ENCODE measurements around the gene HPSE2. TPM values are rescaled to one million over a fixed set of nuclear protein-coding genes. Genes with fewer than 3 reads are reported as not detected.

The HPSE2 gene
- total RNA-seq: under 1 TPM in 4 of 5 donors, not detected in 1; 0.13 to 0.23 (median 0.18) TPM
- total RNA-seq (2013): 0.06 TPM
- 0 to 0.78 (median 0.06) reads per million in 29 experiments for total RNA-seq

DNA sequence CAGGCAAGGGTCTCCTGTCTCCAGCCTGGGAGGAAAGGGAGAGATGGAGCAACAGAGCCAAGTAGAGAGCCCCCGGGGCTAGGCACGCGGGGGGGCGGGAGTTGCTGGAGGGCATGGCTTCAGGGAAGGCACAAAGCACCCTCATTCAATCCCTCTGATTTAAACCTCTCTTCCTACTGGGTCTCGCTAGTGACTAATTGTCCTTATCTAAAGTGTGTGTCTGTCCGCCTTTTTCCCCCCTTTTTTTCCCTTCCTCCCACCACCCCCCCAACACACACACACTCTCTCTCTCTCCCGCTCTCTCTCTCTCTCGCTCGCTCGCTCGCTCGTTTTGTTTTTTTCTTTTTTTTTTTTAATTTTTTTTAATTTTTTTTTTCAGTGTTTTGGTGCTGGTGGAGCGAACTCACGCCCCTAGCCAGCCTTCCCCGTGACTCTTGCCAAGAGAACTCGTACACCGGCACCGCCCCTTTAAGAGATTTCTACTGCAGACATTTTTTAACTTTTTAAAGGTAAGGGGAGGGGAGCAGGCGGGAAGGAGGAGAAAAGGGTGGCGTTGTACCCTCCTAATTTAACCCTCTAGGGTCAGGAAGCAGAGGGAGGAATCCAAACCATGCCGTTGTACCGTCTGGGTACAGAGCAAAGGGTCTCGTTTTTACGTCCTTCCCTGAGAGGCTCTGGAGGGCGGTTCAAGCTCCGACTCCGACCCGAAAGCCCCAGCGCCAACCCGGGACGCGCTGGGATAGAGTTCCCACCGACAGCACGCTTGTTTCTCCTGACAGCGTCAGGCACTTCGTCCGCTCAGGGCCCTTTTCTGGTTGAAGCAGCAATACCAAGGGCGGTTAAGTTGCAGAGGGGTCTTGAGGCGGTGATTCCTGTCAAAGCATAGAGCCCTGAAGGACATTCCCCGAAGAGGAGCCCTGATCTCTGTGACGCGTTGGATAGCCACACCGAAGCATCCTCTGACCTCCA, at the start of gene HPSE2:
Gene HPSE2, minus strand, starts transcription at position 195 of the 969 bp plus-strand sequence.
- Histone ChIP-seq H3K9me3 (no peaks in the 10 kb centered on the region), H3K36me3 (ENCODE audit: control insufficient read depth in 2 of 2, extremely low read depth in 1 of 2, insufficient read depth in 1 of 2, low read length in 1 of 2) (no peaks in the 10 kb centered on the region), H3K4me3 (ENCODE audit: control insufficient read depth in 1 of 2, extremely low read depth in 1 of 2, low read length in 1 of 2) (no peak within 1 kb of the TSS), H3K27ac (ENCODE audit: low read length) (no peak within 1 kb of the TSS), H3K4me1 (ENCODE audit: control insufficient read depth in 1 of 2, extremely low read depth in 1 of 2, insufficient read depth in 2 of 2, low read length in 2 of 2) (peaks cover 0 to 22% of the 10 kb centered on the region in 2 experiments), H3K27me3 (replicated peaks in 1 of 2; ENCODE audit: control insufficient read depth in 2 of 2, extremely low read depth in 1 of 2, insufficient read depth in 2 of 2, low read length in 1 of 2) (peaks cover 27 to 49% of the 10 kb centered on the region in 2 experiments)
- POLR2A ChIA-PET: no interaction called here
- CTCF ChIA-PET: no interaction called here
- ATAC-seq (replicated peaks in 1 of 4) (no peak), DNase-seq (no peak)
- Mint-ChIP-seq H3K4me1 (peaks cover 9 to 36% (median 30%) of the 10 kb centered on the region in 3 donors), H3K27me3 (peaks cover 62 to 85% of the 10 kb centered on the region in 2 donors), H3K9me3 (no peaks in the 10 kb centered on the region), H3K27ac (no peak within 1 kb of the TSS), H3K4me3 (peak within 1 kb of the TSS; percentile 42 to 64 (median 50)), H3K36me3 (no peaks in the 10 kb centered on the region)
- 14% methylated on average over 27 of the region's 43 CpGs for WGBS (ENCODE audit: insufficient coverage)

DNA sequence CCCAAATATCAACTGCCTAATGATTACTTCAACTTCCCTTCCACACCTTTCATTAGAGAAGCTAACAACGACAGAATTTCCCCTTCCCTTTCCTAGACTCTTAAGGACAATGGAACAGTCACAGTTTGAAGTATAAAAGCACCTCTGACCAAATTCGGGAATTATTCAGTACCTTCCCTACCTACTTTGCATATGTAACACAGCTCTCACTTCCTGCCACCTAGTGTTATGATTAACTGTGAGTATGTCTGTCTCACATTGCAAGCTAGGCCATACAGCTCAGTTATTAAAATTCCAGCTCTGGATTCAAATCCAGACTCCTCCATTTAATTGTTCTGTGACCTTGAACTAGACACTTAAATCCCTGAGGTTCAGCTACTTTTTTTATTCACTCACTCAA, 44.8 kb upstream of the HPSE2 start:
- H3K4me3 ChIP-seq (ENCODE audit: control insufficient read depth in 1 of 2, extremely low read depth in 1 of 2, low read length in 1 of 2): no peak overlapping the region
- ChIA-PET CTCF (no interaction called here), POLR2A (no interaction called here)
- peaks cover 0 to under 1% of the 10 kb centered on the region in 2 experiments for H3K27me3 ChIP-seq (replicated peaks in 1 of 2; ENCODE audit: control insufficient read depth in 2 of 2, extremely low read depth in 1 of 2, insufficient read depth in 2 of 2, low read length in 1 of 2)
- H3K4me3 Mint-ChIP-seq: no peak overlapping the region
- no peaks in the 10 kb centered on the region for H3K4me1 ChIP-seq (ENCODE audit: control insufficient read depth in 1 of 2, extremely low read depth in 1 of 2, insufficient read depth in 2 of 2, low read length in 2 of 2)
- no peak overlapping the region for H3K27ac Mint-ChIP-seq
- no peak overlapping the region for H3K27ac ChIP-seq (ENCODE audit: low read length)
- DNase-seq (no peak), ATAC-seq (replicated peaks in 1 of 4) (no peak)
- H3K9me3 ChIP-seq: no peaks in the 10 kb centered on the region
- H3K4me1 Mint-ChIP-seq: no peaks in the 10 kb centered on the region
- no peaks in the 10 kb centered on the region for H3K36me3 ChIP-seq (ENCODE audit: control insufficient read depth in 2 of 2, extremely low read depth in 1 of 2, insufficient read depth in 1 of 2, low read length in 1 of 2)
- 0% methylated on average over 1 of the region's 2 CpGs for WGBS (ENCODE audit: insufficient coverage)
- no peaks in the 10 kb centered on the region for H3K36me3 Mint-ChIP-seq
- H3K9me3 Mint-ChIP-seq: peaks cover 6 to 15% (median 10%) of the 10 kb centered on the region in 3 donors
- peaks cover 12 to 28% of the 10 kb centered on the region in 2 donors for H3K27me3 Mint-ChIP-seq

DNA sequence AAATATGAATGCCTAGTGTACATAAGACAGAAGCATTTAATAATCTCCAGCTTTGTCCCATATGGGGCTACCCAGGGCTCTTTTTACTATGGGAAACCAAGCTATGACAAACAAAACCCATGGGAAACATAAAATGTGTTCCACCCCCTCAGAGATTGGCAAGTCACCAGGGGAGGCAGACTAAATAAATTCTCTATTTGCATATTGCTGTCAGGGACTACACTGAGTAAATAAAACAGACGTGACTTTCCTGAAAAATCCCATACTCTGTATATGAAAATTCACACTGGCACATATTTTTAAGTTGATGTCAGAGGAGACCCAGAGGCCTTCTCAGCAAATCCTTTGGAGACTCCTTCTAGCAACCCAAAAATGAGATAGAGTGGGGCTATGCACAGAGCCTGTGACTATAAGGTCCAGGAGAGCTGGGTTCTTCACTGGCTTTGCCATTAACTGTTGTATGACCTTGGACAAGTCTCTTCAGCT, 44.0 kb upstream of the HPSE2 start:
- H3K9me3 Mint-ChIP-seq: peaks cover 6 to 15% (median 10%) of the 10 kb centered on the region in 3 donors
- no peak overlapping the region for H3K27ac Mint-ChIP-seq
- H3K4me1 Mint-ChIP-seq: no peaks in the 10 kb centered on the region
- ATAC-seq (replicated peaks in 1 of 4): no peak
- no peak overlapping the region for H3K4me3 Mint-ChIP-seq
- Histone ChIP-seq H3K9me3 (no peaks in the 10 kb centered on the region), H3K4me1 (ENCODE audit: control insufficient read depth in 1 of 2, extremely low read depth in 1 of 2, insufficient read depth in 2 of 2, low read length in 2 of 2) (no peaks in the 10 kb centered on the region), H3K27ac (ENCODE audit: low read length) (no peak overlapping the region), H3K36me3 (ENCODE audit: control insufficient read depth in 2 of 2, extremely low read depth in 1 of 2, insufficient read depth in 1 of 2, low read length in 1 of 2) (no peaks in the 10 kb centered on the region), H3K27me3 (replicated peaks in 1 of 2; ENCODE audit: control insufficient read depth in 2 of 2, extremely low read depth in 1 of 2, insufficient read depth in 2 of 2, low read length in 1 of 2) (no peaks in the 10 kb centered on the region), H3K4me3 (ENCODE audit: control insufficient read depth in 1 of 2, extremely low read depth in 1 of 2, low read length in 1 of 2) (no peak overlapping the region)
- ChIA-PET CTCF (no interaction called here), POLR2A (no interaction called here)
- no peaks in the 10 kb centered on the region for H3K36me3 Mint-ChIP-seq
- H3K27me3 Mint-ChIP-seq: peaks cover 12 to 26% of the 10 kb centered on the region in 2 donors
- no peak for DNase-seq
- WGBS (ENCODE audit: insufficient coverage): no CpG with 5 or more reads among the region's 1 CpG

DNA sequence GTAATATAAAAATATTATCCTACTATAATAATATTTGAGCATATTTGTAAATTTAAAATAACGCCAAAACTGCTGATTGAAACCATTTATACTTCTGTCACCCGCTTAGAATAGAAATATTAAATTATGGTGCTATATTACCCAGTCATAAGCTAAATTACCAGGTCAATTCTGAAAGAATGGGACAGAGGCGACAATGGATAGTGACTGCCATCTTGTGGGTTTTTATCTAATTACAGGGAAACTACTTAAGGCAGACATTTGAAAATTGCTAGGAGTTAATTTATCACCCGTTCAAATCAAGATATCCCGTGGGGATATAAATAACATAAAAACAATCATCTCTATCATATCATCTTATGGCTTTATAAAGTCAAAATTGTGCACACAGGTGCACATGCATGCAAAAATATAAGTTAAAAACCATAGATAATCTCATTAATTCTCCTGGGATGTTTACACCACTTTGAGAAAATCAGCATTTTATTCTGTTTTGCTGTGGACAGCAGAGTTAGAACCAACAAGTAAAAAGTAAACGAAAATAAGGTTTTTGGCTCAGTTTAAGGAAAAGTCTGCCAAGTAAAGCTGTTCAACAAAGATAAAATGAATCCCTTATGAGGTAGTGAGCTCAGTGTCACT, 41.3 kb upstream of the HPSE2 start:
- no peaks in the 10 kb centered on the region for H3K9me3 ChIP-seq
- H3K27me3 Mint-ChIP-seq: peaks cover 12 to 26% of the 10 kb centered on the region in 2 donors
- ATAC-seq (replicated peaks in 1 of 4) (no peak), DNase-seq (peak in 1 of 35 experiments; percentile 1)
- no peaks in the 10 kb centered on the region for H3K27me3 ChIP-seq (replicated peaks in 1 of 2; ENCODE audit: control insufficient read depth in 2 of 2, extremely low read depth in 1 of 2, insufficient read depth in 2 of 2, low read length in 1 of 2)
- no peak overlapping the region for H3K27ac ChIP-seq (ENCODE audit: low read length)
- no peaks in the 10 kb centered on the region for H3K4me1 Mint-ChIP-seq
- no peak overlapping the region for H3K27ac Mint-ChIP-seq
- no peaks in the 10 kb centered on the region for H3K36me3 ChIP-seq (ENCODE audit: control insufficient read depth in 2 of 2, extremely low read depth in 1 of 2, insufficient read depth in 1 of 2, low read length in 1 of 2)
- CTCF ChIA-PET: no interaction called here
- POLR2A ChIA-PET: no interaction called here
- WGBS (ENCODE audit: insufficient coverage): 20% methylated on average over 1 of the region's 6 CpGs
- no peaks in the 10 kb centered on the region for H3K36me3 Mint-ChIP-seq
- no peak overlapping the region for H3K4me3 ChIP-seq (ENCODE audit: control insufficient read depth in 1 of 2, extremely low read depth in 1 of 2, low read length in 1 of 2)
- H3K4me1 ChIP-seq (ENCODE audit: control insufficient read depth in 1 of 2, extremely low read depth in 1 of 2, insufficient read depth in 2 of 2, low read length in 2 of 2): no peaks in the 10 kb centered on the region
- no peaks in the 10 kb centered on the region for H3K9me3 Mint-ChIP-seq
- no peak overlapping the region for H3K4me3 Mint-ChIP-seq

DNA sequence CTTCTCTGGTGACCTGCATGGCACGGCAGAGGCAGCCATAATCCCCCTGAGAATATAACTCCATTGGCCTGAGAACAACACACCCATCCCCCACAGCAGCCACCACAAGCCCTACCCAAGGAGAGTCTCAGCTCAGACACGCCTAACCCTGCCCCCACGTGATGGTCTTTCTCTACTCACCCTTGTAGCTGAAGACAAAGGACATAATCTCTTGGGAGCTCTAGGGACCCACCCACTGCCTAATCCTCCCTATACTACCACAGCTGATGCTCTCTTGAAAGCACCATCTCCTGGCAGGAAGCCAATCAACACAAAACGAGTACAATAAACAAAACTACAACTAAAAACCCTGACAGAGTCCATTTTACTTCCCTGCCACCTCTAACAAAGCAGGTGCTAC, 30.7 kb upstream of the HPSE2 start:
- ChIA-PET CTCF (no interaction called here), POLR2A (no interaction called here)
- H3K36me3 Mint-ChIP-seq: no peaks in the 10 kb centered on the region
- ATAC-seq (replicated peaks in 1 of 4): no peak
- peaks cover 30 to 31% of the 10 kb centered on the region in 2 donors for H3K27me3 Mint-ChIP-seq
- H3K36me3 ChIP-seq (ENCODE audit: control insufficient read depth in 2 of 2, extremely low read depth in 1 of 2, insufficient read depth in 1 of 2, low read length in 1 of 2): no peaks in the 10 kb centered on the region
- no peak overlapping the region for H3K4me3 Mint-ChIP-seq
- H3K27ac Mint-ChIP-seq: no peak overlapping the region
- H3K27me3 ChIP-seq (replicated peaks in 1 of 2; ENCODE audit: control insufficient read depth in 2 of 2, extremely low read depth in 1 of 2, insufficient read depth in 2 of 2, low read length in 1 of 2): peaks cover 0 to 7% of the 10 kb centered on the region in 2 experiments
- no peak for DNase-seq
- no peaks in the 10 kb centered on the region for H3K9me3 ChIP-seq
- H3K9me3 Mint-ChIP-seq: peaks cover 0 to 7% (median 4%) of the 10 kb centered on the region in 3 donors
- no peak overlapping the region for H3K4me3 ChIP-seq (ENCODE audit: control insufficient read depth in 1 of 2, extremely low read depth in 1 of 2, low read length in 1 of 2)
- no peaks in the 10 kb centered on the region for H3K4me1 ChIP-seq (ENCODE audit: control insufficient read depth in 1 of 2, extremely low read depth in 1 of 2, insufficient read depth in 2 of 2, low read length in 2 of 2)
- no peaks in the 10 kb centered on the region for H3K4me1 Mint-ChIP-seq
- H3K27ac ChIP-seq (ENCODE audit: low read length): no peak overlapping the region
- WGBS (ENCODE audit: insufficient coverage): 69% methylated on average over 4 of the region's 4 CpGs

DNA sequence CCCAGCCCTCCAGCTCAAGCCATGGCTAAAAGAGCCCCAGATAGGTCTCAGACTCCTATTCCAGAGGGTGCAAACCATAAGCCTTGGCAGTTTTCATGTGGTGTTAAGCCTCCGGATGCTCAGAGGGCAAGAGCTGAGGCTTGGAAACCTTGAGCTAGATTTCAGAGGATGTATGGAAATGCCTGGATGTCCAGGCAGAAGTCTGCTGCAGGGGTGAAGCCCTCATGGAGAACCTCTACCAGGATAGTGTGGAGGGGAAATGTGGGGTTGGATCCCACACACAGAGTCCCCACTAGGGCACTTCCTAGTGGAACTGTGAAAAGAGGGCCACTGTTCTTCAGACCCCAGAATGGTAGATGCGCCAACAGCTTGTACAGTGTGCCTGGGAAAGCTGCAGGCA, 13.2 kb upstream of the HPSE2 start:
- no peaks in the 10 kb centered on the region for H3K4me1 ChIP-seq (ENCODE audit: control insufficient read depth in 1 of 2, extremely low read depth in 1 of 2, insufficient read depth in 2 of 2, low read length in 2 of 2)
- Mint-ChIP-seq H3K27me3 (peaks cover 33 to 38% of the 10 kb centered on the region in 2 donors), H3K4me1 (no peaks in the 10 kb centered on the region), H3K9me3 (peaks cover 0 to 7% (median 5%) of the 10 kb centered on the region in 3 donors), H3K36me3 (no peaks in the 10 kb centered on the region), H3K27ac (no peak overlapping the region), H3K4me3 (no peak overlapping the region)
- peaks cover 0 to 7% of the 10 kb centered on the region in 2 experiments for H3K27me3 ChIP-seq (replicated peaks in 1 of 2; ENCODE audit: control insufficient read depth in 2 of 2, extremely low read depth in 1 of 2, insufficient read depth in 2 of 2, low read length in 1 of 2)
- no peak overlapping the region for H3K27ac ChIP-seq (ENCODE audit: low read length)
- POLR2A ChIA-PET: no interaction called here
- H3K4me3 ChIP-seq (ENCODE audit: control insufficient read depth in 1 of 2, extremely low read depth in 1 of 2, low read length in 1 of 2): no peak overlapping the region
- WGBS (ENCODE audit: insufficient coverage): 31% methylated on average over 2 of the region's 2 CpGs
- no peaks in the 10 kb centered on the region for H3K36me3 ChIP-seq (ENCODE audit: control insufficient read depth in 2 of 2, extremely low read depth in 1 of 2, insufficient read depth in 1 of 2, low read length in 1 of 2)
- DNase-seq: no peak
- no peak for ATAC-seq (replicated peaks in 1 of 4)
- no peaks in the 10 kb centered on the region for H3K9me3 ChIP-seq
- CTCF ChIA-PET: interaction anchor here in 1 of 2 donors (0.6 kb wide), 1 partner anchor 9 kb away, joined by 5 read pairs; no protein-coding TSS in a partner anchor
